22Rv1 (cell line): ENCODE data around the gene PTTG1.

Experiments
- H3K27ac ChIP-seq: fragments of 450-650 bp; 2 replicates; pipeline ENCODE4 v1.5.1; 2017
- ZFX ChIP-seq: fragments of 450-650 bp; IDR thresholded peaks from 2 replicates; pipeline ENCODE4 v1.6.1; 2017; ENCODE audit warnings: antibody characterized with exemption, borderline replicate concordance
- TF ChIP-seq, protein P1 (sequence below): fragments of 450-650 bp; IDR thresholded peaks from 2 replicates; pipeline ENCODE4 v1.5.1; 2017; ENCODE audit warnings: mild to moderate bottlenecking

The PTTG1 gene

DNA sequence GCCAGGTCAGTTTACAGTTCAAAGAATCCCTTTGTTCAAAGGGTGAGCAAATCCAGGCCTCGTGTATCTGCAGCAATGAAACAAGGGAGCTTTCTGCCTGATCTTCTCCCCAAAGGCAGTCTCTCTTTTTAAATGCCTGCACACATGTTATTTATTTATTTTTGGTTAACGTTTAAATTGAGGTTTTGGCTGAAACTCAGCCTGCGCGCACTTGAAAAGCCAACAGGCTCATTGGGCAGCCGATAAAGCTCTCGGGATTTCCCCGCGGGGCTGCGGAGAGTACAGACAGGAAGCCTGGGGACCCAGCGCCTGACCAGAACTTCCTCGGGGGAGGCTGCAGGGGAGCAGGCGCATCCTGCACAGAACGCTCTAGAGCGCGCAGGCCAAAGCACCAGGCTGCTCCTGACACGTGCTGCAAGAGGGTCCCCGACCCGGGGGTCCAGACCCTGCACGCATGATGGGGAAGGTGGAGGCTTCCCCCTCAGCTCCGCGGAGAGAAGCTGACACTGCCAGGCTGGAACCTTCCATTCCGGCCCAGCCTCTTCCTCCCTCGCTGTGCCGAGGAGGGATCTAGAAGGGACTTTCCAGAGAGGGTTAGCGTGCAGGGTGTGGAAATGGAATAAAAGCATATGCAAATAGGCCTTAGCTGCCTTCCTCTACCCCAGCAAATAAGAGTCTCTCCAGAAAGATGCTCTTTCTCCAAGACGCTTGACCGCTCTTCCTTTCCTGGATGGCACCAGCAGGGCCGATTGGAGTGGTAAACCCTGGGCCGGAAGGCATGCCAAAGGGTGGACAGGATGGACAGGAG is 46.1 kb downstream of the PTTG1 start:
- TF ChIP-seq, protein P1, sequence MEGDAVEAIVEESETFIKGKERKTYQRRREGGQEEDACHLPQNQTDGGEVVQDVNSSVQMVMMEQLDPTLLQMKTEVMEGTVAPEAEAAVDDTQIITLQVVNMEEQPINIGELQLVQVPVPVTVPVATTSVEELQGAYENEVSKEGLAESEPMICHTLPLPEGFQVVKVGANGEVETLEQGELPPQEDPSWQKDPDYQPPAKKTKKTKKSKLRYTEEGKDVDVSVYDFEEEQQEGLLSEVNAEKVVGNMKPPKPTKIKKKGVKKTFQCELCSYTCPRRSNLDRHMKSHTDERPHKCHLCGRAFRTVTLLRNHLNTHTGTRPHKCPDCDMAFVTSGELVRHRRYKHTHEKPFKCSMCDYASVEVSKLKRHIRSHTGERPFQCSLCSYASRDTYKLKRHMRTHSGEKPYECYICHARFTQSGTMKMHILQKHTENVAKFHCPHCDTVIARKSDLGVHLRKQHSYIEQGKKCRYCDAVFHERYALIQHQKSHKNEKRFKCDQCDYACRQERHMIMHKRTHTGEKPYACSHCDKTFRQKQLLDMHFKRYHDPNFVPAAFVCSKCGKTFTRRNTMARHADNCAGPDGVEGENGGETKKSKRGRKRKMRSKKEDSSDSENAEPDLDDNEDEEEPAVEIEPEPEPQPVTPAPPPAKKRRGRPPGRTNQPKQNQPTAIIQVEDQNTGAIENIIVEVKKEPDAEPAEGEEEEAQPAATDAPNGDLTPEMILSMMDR, result no peak
- no peak for TF ChIP-seq ZFX
- H3K27ac ChIP-seq, result no peak overlapping the region

DNA sequence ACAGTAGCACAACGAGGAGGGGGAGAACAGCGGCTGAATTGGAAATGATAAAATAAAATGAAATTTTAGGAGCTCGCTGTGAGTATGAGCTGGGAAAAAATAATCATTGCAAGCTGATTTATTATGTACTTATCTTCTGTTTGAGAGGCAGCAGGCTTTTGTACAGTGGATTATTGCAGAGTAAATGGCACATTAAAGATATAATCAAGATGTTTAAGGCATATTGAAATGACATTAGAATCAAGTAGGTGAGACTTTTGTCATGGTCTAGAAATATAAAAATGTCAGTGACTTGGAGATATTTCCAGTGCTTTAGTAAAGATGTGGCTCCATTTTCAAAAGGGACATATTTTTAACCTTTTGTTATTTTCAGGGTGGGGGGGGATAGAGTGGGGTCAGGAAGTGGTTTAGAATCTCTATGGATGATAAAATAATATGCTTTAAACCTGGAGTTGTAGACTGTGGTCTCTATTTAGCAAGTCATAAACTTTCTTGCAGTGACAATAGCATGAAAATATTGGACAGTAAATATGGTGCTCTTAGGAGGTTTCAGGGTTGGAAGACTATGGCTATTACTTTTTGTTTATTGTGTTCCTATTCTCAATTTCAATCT is 46.8 kb downstream of the PTTG1 start:
- no peak overlapping the region for H3K27ac ChIP-seq
- TF ChIP-seq, protein P1, result no peak
- TF ChIP-seq ZFX, result no peak

DNA sequence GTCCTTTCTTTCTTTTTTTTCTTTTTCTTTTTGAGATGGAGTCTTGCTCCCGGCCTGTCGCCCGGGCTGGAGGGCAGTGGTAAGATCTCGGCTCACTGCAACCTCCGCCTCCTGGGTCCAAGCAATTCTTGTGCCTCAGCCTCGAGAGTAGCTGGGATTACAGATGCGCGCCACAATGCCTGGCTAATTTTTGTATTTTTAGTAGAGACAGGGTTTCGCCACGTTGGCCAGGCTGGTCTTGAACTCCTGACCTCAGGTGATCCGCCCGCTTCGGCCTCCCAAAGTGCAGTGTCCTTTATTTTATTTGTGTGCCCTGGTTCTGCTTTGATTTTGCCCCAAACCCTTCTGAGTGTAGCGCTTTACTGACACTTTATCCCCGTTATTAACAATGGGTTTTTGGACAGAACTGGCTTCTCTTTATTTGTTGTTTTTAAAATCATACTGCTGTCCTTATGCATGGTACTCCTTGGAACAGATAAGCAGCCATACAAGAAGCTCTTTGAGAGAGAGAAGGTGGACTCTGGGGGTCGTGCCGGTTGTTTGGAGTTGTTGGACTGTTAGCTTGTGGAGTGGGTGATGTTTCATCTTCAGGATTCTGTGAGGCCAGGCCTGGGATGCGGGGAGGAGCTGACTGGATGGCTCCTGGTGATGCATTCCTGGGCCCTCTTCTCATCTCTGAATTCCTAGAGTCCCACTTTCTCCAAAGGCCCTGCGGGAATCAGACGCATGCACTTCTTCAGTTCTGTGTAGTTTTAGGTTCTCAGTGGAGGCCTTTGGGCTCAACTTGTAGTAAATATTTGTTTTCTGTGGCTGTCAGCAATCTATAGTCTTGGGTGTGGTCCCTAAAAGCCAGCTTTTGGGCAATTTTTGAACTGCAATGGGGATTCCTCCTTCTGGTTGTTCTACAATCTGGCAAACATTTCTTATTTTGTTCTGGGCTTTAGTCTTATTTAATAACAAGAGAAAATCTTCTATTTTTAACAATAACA is 47.8 kb downstream of the PTTG1 start:
- H3K27ac ChIP-seq, result no peak overlapping the region
- TF ChIP-seq, protein P1, result no peak
- TF ChIP-seq ZFX, result no peak

DNA sequence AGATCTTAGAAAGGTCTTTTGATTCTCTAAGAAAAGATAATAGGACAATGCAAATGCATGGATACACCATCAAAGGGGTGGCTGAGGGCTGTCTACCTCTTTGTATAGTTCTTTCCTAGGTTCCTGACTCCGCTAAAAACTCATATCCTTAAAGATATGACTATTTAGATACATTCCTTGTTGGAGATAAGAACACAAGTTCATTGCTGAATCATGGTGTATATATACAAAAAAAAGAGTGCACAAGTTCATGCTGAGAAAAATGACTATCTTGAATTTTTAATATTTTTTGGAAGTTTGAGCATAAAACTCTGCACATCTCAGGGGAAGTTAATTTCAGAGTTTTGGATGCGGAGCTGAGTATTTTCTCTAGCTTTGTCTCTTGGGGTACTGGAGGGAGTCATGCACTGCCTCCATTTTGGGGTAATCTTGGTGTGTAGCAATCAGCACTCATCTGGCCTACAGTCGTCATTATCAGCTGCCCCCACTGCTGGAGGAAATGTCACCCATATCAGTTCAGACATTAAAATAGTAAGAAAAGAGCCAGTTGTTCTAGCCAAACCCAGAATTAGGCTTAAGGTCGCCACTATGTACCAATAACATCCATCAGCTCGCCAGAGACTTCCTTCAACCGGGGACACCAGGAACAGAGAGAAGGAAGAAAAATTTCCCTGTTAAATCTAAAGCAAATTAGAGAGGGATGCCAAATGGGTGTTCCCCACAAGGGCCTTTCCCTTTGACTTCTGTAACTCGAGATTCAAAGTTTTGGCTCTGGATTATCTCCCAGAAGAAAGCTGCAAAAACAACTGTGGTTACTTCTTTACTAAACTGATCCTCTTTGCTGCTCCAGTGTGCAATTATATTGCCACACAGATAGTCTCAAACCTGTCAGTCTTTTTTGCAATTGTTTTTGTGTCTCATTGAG is 49.0 kb downstream of the PTTG1 start:
- no peak overlapping the region for H3K27ac ChIP-seq
- no peak for TF ChIP-seq ZFX
- TF ChIP-seq, protein P1, result no peak

DNA sequence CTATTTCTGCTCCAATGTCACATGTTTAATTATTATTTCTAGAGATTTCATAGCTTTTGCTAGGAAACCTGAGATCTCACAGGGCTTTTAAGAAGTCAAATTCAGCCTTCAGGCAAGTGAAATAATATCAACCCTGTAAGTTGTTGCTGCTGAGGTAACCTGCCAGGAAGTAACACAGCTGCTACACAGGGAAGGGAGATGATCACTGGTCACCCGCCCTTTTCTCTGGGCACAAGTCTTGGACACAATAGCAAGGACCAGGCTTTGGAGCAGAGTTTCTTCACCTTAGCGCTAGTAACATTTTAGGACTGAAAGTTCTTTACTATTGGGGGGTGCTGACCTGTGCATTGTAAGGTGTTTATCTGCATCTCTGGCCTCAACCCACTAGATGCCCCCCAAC is 50.1 kb downstream of the PTTG1 start:
- TF ChIP-seq, protein P1, result no peak
- no peak for TF ChIP-seq ZFX
- H3K27ac ChIP-seq, result no peak overlapping the region

DNA sequence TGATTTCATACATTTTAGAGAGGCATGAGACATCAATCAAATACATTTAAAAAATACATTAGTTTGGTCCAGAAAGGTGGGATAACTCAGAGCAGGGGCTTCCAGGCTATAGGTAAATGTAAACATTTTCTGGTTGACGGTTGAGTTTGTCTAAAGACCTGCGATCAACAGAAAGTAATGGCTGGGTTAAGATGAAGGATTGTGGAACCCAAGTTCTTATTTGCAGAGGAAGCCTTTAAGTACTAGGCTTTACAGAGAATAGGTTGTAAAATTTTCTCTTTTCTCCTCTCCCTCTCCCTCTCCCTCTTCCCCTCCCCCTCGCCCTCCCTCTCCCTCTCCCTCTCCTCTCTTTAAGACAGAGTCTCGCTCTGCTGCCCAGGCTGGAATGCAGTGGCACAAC is 50.8 kb downstream of the PTTG1 start:
- TF ChIP-seq, protein P1, result no peak
- no peak overlapping the region for H3K27ac ChIP-seq
